ENCODE results near the gene UFD1. TPM values are rescaled to one million over a fixed set of nuclear protein-coding genes. Genes with fewer than 3 reads are reported as not detected.
A peak's percentile ranks its signal among the peaks of the same experiment; 100 is the strongest.
"Not testable (repeated sequence)": the region's sequence is repeated elsewhere in the genome, so short reads cannot be mapped to it uniquely, and the experiment has no call there.

Gene UFD1
- total RNA-seq, 2 donors from 2014 or later = 76.3 to 79.2 TPM

GRCh38 chr22:19451570-19451969 is 27.4 kb downstream of the UFD1 start:
- no peaks in the 10 kb centered on the region for H3K27me3 Mint-ChIP-seq
- H3K4me3 Mint-ChIP-seq = no peak overlapping the region
- peak overlapping the region; percentile 70 for H3K27ac Mint-ChIP-seq
- ATAC-seq = no peak
- peaks cover 11% of the 10 kb centered on the region for H3K36me3 Mint-ChIP-seq (ENCODE audit: low read depth)
- DNase-seq = no peak
- peaks cover 16% of the 10 kb centered on the region for H3K4me1 Mint-ChIP-seq
- H3K9me3 ChIP-seq (ENCODE audit: control insufficient read depth, low read length, poor library complexity, severe bottlenecking) = no peaks in the 10 kb centered on the region

GRCh38 chr22:19450363-19451175 is 28.4 kb downstream of the UFD1 start:
- Mint-ChIP-seq H3K4me3 (no peak overlapping the region), H3K36me3 (ENCODE audit: low read depth) (peaks cover 11% of the 10 kb centered on the region), H3K27ac (peak overlapping the region; percentile 53), H3K27me3 (no peaks in the 10 kb centered on the region), H3K4me1 (peaks cover 21% of the 10 kb centered on the region)
- no peak for ATAC-seq
- H3K9me3 ChIP-seq (ENCODE audit: control insufficient read depth, low read length, poor library complexity, severe bottlenecking) = no peaks in the 10 kb centered on the region
- no peak for DNase-seq

DNA sequence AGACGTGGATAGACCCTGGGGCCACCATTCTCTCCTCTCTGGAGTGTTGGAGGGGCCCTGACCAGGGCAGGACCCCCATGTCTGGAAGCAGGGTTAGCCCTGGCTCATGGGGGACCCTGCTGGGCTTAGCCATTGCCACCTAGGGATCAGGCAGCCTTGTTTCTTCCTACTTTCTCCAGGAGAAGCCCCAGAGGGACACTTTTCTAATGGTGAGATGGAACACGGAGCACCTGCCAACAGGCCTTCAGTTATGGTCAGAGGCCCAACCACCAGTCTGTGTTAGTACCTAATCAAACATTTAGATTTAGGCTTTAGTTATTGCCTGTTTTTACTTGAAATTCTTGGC is 29.6 kb downstream of the UFD1 start:
- DNase-seq (no peak), ATAC-seq (no peak)
- Mint-ChIP-seq H3K27me3 (no peaks in the 10 kb centered on the region), H3K4me3 (no peak overlapping the region), H3K27ac (peak overlapping the region; percentile 53), H3K36me3 (ENCODE audit: low read depth) (peaks cover 5% of the 10 kb centered on the region), H3K4me1 (peaks cover 31% of the 10 kb centered on the region)
- H3K9me3 ChIP-seq (ENCODE audit: control insufficient read depth, low read length, poor library complexity, severe bottlenecking) = no peaks in the 10 kb centered on the region

- Mint-ChIP-seq H3K36me3 (ENCODE audit: low read depth) (peaks cover 3% of the 10 kb centered on the region), H3K27me3 (no peaks in the 10 kb centered on the region), H3K4me1 (peaks cover 33% of the 10 kb centered on the region), H3K27ac (peak overlapping the region; percentile 97), H3K4me3 (peak overlapping the region; percentile 95)
- ATAC-seq = no peak
- DNase-seq = no peak
- H3K9me3 ChIP-seq (ENCODE audit: control insufficient read depth, low read length, poor library complexity, severe bottlenecking) = no peaks in the 10 kb centered on the region
Observed at GRCh38 chr22:19448739-19449421, 30.1 kb downstream of the UFD1 start.

- no peak for DNase-seq
- Mint-ChIP-seq H3K4me1 (peaks cover 33% of the 10 kb centered on the region), H3K27me3 (no peaks in the 10 kb centered on the region), H3K27ac (peak overlapping the region; percentile 97), H3K4me3 (peak overlapping the region; percentile 95), H3K36me3 (ENCODE audit: low read depth) (peaks cover 2% of the 10 kb centered on the region)
- ATAC-seq = peak; percentile 32
- H3K9me3 ChIP-seq (ENCODE audit: control insufficient read depth, low read length, poor library complexity, severe bottlenecking) = no peaks in the 10 kb centered on the region
Observed at GRCh38 chr22:19448076-19448607, 30.9 kb downstream of the UFD1 start.

- H3K4me1 Mint-ChIP-seq = peaks cover 33% of the 10 kb centered on the region
- DNase-seq (peak; percentile 80 to 88 (median 82)), ATAC-seq (peak; percentile 92)
- no peaks in the 10 kb centered on the region for H3K27me3 Mint-ChIP-seq
- no peaks in the 10 kb centered on the region for H3K9me3 ChIP-seq (ENCODE audit: control insufficient read depth, low read length, poor library complexity, severe bottlenecking)
- H3K4me3 Mint-ChIP-seq = peak within 1 kb of the TSS; percentile 95
- H3K27ac Mint-ChIP-seq = peak within 1 kb of the TSS; percentile 97
- peaks cover 2% of the 10 kb centered on the region for H3K36me3 Mint-ChIP-seq (ENCODE audit: low read depth)
Observed at GRCh38 chr22:19447330-19448075, 31.5 kb downstream of the UFD1 start, which contains the start of gene C22orf39. TSS of gene C22orf39 (minus strand) at chr22:19447711. CDS start at chr22:19447688, 23 bp downstream.

DNA sequence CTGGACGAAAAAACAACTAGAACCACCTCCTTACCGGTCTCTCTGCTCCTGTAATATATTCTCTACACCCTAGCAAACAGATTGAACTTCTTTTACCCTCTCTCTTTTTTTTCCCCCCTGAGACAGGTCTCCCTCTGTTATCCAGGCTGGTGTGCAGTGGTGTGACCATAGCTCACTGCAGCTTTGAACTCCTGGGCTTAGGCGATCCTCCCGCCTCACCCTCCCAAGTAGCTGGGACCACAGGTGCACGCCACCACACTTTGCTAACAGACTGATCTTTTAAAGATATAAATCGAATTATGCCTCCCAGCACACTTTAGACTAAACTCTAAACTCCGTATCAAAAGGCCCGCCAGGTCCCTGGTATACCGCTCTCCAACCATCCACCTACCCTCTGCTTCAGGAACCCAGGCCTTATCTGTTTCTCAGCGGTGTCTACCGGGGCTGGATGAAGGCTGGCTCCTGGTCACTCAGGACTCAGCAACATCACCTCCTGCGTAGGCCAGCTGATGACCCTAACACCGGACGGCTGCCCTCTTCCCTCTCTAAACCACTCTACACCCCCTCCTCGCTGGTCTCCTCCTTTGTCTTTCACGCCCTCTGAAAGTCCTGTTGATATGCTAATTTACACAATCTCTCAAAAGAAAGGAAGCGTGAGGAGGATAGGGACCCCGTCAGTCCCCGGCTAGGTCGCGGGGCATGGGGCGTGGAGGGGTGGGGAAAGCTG is 32.2 kb downstream of the UFD1 start:
- H3K9me3 ChIP-seq (ENCODE audit: control insufficient read depth, low read length, poor library complexity, severe bottlenecking) = no peaks in the 10 kb centered on the region
- Mint-ChIP-seq H3K4me3 (peak overlapping the region; percentile 95), H3K36me3 (ENCODE audit: low read depth) (peaks cover 2% of the 10 kb centered on the region), H3K27ac (peak overlapping the region; percentile 97), H3K4me1 (peaks cover 35% of the 10 kb centered on the region), H3K27me3 (no peaks in the 10 kb centered on the region)
- DNase-seq (no peak), ATAC-seq (no peak)

- not testable (repeated sequence) for H3K4me3 Mint-ChIP-seq; H3K27me3 Mint-ChIP-seq; H3K36me3 Mint-ChIP-seq (ENCODE audit: low read depth); H3K9me3 ChIP-seq (ENCODE audit: control insufficient read depth, low read length, poor library complexity, severe bottlenecking); DNase-seq; ATAC-seq
- peak overlapping the region; percentile 97 for H3K27ac Mint-ChIP-seq
- H3K4me1 Mint-ChIP-seq = peaks cover 38% of the 10 kb centered on the region
Observed at GRCh38 chr22:19445279-19445982, 33.6 kb downstream of the UFD1 start.

GRCh38 chr22:19443544-19444211 is 35.3 kb downstream of the UFD1 start:
- DNase-seq (no peak), ATAC-seq (no peak)
- H3K27ac Mint-ChIP-seq = peak overlapping the region; percentile 97
- H3K36me3 Mint-ChIP-seq (ENCODE audit: low read depth) = no peaks in the 10 kb centered on the region
- peaks cover 38% of the 10 kb centered on the region for H3K4me1 Mint-ChIP-seq
- H3K4me3 Mint-ChIP-seq = no peak overlapping the region
- H3K9me3 ChIP-seq (ENCODE audit: control insufficient read depth, low read length, poor library complexity, severe bottlenecking) = no peaks in the 10 kb centered on the region
- H3K27me3 Mint-ChIP-seq = no peaks in the 10 kb centered on the region

DNA sequence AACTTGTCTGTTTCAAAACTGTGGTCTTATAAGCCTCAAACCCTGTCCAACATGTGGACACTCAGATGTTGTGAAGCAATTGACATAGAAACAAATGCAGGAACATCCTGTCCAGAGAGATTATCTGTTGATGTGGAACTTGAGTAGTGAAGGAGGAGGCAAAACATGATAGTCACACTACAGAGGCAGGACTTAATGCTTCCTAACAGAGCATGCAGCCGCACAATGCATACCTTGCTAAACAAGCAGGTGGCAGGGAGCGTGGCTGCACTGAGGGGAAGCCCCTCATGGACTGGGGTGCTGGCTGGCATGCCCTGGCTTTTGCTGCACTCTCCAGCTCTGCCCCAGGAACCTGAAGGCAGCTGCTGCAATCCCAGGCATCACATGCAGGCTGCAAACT is 36.8 kb downstream of the UFD1 start:
- Mint-ChIP-seq H3K4me3 (no peak overlapping the region), H3K27me3 (no peaks in the 10 kb centered on the region), H3K36me3 (ENCODE audit: low read depth) (peaks cover 3% of the 10 kb centered on the region), H3K4me1 (peaks cover 36% of the 10 kb centered on the region), H3K27ac (no peak overlapping the region)
- no peak for ATAC-seq
- DNase-seq = no peak
- H3K9me3 ChIP-seq (ENCODE audit: control insufficient read depth, low read length, poor library complexity, severe bottlenecking) = no peaks in the 10 kb centered on the region

- no peaks in the 10 kb centered on the region for H3K27me3 Mint-ChIP-seq
- H3K36me3 Mint-ChIP-seq (ENCODE audit: low read depth) = peaks cover 3% of the 10 kb centered on the region
Observed at GRCh38 chr22:19440411-19441195, 38.4 kb downstream of the UFD1 start.

More at GRCh38 chr22:19440411-19441195, 38.4 kb downstream of the UFD1 start:
- no peak overlapping the region for H3K4me3 Mint-ChIP-seq
- DNase-seq = no peak
- H3K9me3 ChIP-seq (ENCODE audit: control insufficient read depth, low read length, poor library complexity, severe bottlenecking) = no peaks in the 10 kb centered on the region
- H3K4me1 Mint-ChIP-seq = peaks cover 26% of the 10 kb centered on the region
- H3K27ac Mint-ChIP-seq = peak overlapping the region; percentile 24
- ATAC-seq = no peak
